ENCODE measurements around the gene USP13. TPM values are rescaled to one million over a fixed set of nuclear protein-coding genes. Genes with fewer than 3 reads are reported as not detected.

USP13 gene
- total RNA-seq, 4 donors from 2014 or later: 1.6 to 12.4 (median 5.7) TPM

- Histone ChIP-seq H3K4me1 (no peaks in the 10 kb centered on the region), H3K27me3 (no peaks in the 10 kb centered on the region), H3K27ac (no peak overlapping the region), H3K36me3 (no peaks in the 10 kb centered on the region), H3K9me3 (no peaks in the 10 kb centered on the region), H3K4me3 (no peak overlapping the region)
- TF ChIP-seq CTCF (IDR thresholded peaks at IDR 0.05) (no peak), POLR2A (IDR thresholded peaks at IDR 0.05) (no peak)
- no peak for DNase-seq
Observed at GRCh38 chr3:179671747-179672242, 19.0 kb downstream of the USP13 start.

GRCh38 chr3:179672918-179673317, 20.1 kb downstream of the USP13 start:
- Histone ChIP-seq H3K4me3 (no peak overlapping the region), H3K27ac (no peak overlapping the region), H3K36me3 (no peaks in the 10 kb centered on the region), H3K4me1 (no peaks in the 10 kb centered on the region), H3K27me3 (no peaks in the 10 kb centered on the region), H3K9me3 (no peaks in the 10 kb centered on the region)
- TF ChIP-seq CTCF (IDR thresholded peaks at IDR 0.05) (no peak), POLR2A (IDR thresholded peaks at IDR 0.05) (no peak)
- no peak for DNase-seq

GRCh38 chr3:179673523-179673922, 20.7 kb downstream of the USP13 start:
- DNase-seq: no peak
- TF ChIP-seq CTCF (IDR thresholded peaks at IDR 0.05): no peak
- TF ChIP-seq POLR2A (IDR thresholded peaks at IDR 0.05): no peak

GRCh38 chr3:179676081-179676480, 23.2 kb downstream of the USP13 start:
- TF ChIP-seq POLR2A (IDR thresholded peaks at IDR 0.05): no peak
- TF ChIP-seq CTCF (IDR thresholded peaks at IDR 0.05): no peak
- H3K4me3 ChIP-seq: no peak overlapping the region
- no peak for DNase-seq
- H3K4me1 ChIP-seq: no peaks in the 10 kb centered on the region
- no peaks in the 10 kb centered on the region for H3K36me3 ChIP-seq
- no peak overlapping the region for H3K27ac ChIP-seq
- H3K9me3 ChIP-seq: no peaks in the 10 kb centered on the region
- no peaks in the 10 kb centered on the region for H3K27me3 ChIP-seq

More at GRCh38 chr3:179673523-179673922, 20.7 kb downstream of the USP13 start:
- no peak overlapping the region for H3K4me3 ChIP-seq
- no peaks in the 10 kb centered on the region for H3K36me3 ChIP-seq
- no peaks in the 10 kb centered on the region for H3K4me1 ChIP-seq
- no peaks in the 10 kb centered on the region for H3K27me3 ChIP-seq
- no peak overlapping the region for H3K27ac ChIP-seq
- H3K9me3 ChIP-seq: no peaks in the 10 kb centered on the region

- no peaks in the 10 kb centered on the region for H3K27me3 ChIP-seq
- no peaks in the 10 kb centered on the region for H3K9me3 ChIP-seq
- TF ChIP-seq POLR2A (IDR thresholded peaks at IDR 0.05) (no peak), CTCF (IDR thresholded peaks at IDR 0.05) (no peak)
- H3K4me3 ChIP-seq: no peak overlapping the region
- no peak overlapping the region for H3K27ac ChIP-seq
- no peaks in the 10 kb centered on the region for H3K4me1 ChIP-seq
- no peak for DNase-seq
- H3K36me3 ChIP-seq: no peaks in the 10 kb centered on the region
Observed at GRCh38 chr3:179677884-179678283, 25.0 kb downstream of the USP13 start.

Data from Peyer's patch (tissue), 4 donors.